Erythroblast (primary cell): ENCODE results near the gene MYO1E.

ENCODE experiments used
- GATA1 ChIP-seq: IDR thresholded peaks from 2 replicates; pipeline ENCODE4 v1.6.1; 2011; ENCODE audit warnings: low read depth, mild to moderate bottlenecking, control low read depth, low read length, moderate library complexity
- POLR2A ChIP-seq: IDR thresholded peaks from 2 replicates; pipeline ENCODE4 v1.6.1; 2011; ENCODE audit warnings: mild to moderate bottlenecking, low read length

DNA sequence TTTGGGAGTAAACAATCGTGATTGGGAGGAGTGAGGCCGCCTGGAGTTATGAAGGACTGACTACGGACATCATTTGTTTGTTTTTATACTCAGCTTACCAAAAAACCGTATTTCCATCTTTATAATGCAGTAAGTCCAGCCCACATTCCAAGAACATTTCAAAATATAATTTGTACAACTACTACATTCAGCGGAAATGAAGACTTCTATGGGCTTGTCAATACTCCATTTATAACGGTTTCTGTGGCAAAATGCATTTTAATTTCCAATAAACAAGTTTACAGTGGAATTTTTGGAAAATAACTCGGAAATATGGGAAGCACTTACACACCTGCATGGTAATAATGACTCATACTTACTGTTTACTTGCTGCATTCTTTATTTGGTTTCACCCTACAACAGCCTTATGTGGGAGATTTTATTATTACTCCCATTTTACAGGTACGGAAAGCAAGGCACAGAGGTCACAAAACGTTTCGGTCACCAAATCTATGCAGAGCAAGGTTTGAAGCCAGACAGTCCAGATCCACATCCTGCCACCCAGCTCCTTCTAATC is 103.7 kb downstream of the MYO1E start:
- TF ChIP-seq POLR2A = no peak
- TF ChIP-seq GATA1 = no peak
